ENCODE measurements around the gene PNPO. TPM values are rescaled to one million over a fixed set of nuclear protein-coding genes. Genes with fewer than 3 reads are reported as not detected.

Gene PNPO
- total and polyA plus RNA-seq, 7 donors, result 9.6 to 16.5 (median 14.3) TPM

DNA sequence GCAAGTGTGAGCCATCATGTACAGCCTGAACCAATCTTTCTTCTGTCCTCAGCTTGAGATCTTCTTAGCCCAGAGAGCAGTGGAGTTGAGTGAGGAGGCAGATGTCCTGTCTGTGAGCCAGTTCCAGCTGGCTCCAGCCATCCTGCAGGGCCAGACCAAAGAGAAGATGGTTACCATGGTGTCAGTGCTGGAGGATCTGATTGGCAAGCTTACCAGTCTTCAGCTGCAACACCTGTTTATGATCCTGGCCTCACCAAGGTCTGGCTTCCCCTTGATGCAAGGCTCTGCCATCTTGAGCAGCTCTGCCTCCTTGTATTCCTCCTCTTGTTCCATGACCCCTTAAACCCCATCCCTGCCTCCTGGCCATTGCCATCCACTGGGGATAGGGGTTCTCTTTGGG is 39.2 kb downstream of the PNPO start:
- H3K9me3 ChIP-seq, result no peaks in the 10 kb centered on the region
- TF ChIP-seq EP300 (IDR thresholded peaks at IDR 0.05) (no peak), CTCF (IDR thresholded peaks at IDR 0.05) (no peak), POLR2AphosphoS5 (IDR thresholded peaks at IDR 0.05) (no peak), POLR2A (IDR thresholded peaks at IDR 0.05) (no peak)
- H3K4me3 ChIP-seq, result no peak overlapping the region
- no peak overlapping the region for H3K27ac ChIP-seq
- H3K36me3 ChIP-seq, result peaks cover 0 to 83% (median 35%) of the 10 kb centered on the region in 4 donors
- intact Hi-C loops (cut with DNase I), result no loop called here
- H3K4me1 ChIP-seq, result no peaks in the 10 kb centered on the region
- no peaks in the 10 kb centered on the region for H3K27me3 ChIP-seq
- no peak for DNase-seq

DNA sequence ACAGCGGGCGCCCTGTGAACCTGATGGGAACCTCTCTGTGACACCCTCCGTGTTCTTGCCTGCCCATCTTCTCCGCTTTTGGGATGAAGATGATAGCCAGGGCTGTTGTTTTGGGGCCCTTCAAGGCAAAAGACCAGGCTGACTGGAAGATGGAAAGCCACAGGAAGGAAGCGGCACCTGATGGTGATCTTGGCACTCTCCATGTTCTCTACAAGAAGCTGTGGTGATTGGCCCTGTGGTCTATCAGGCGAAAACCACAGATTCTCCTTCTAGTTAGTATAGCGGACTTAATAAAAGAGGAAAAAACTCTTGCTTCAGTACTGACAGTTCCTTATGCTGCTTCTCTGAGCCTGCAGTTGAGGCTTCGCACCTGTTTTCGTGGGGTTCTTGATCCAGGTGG is 40.1 kb downstream of the PNPO start:
- DNase-seq, result no peak
- Histone ChIP-seq H3K27me3 (no peaks in the 10 kb centered on the region), H3K9me3 (no peaks in the 10 kb centered on the region), H3K4me1 (no peaks in the 10 kb centered on the region), H3K4me3 (no peak overlapping the region), H3K36me3 (peaks cover 0 to 74% (median 29%) of the 10 kb centered on the region in 4 donors), H3K27ac (no peak overlapping the region)
- 71 to 93% methylated on average over 9 of the region's 9 CpGs for WGBS, 2 donors
- intact Hi-C loops (cut with DNase I), result no loop called here
- no peak for TF ChIP-seq POLR2A (IDR thresholded peaks at IDR 0.05)
- TF ChIP-seq POLR2AphosphoS5 (IDR thresholded peaks at IDR 0.05), result no peak
- no peak for TF ChIP-seq CTCF (IDR thresholded peaks at IDR 0.05)
- no peak for TF ChIP-seq EP300 (IDR thresholded peaks at IDR 0.05)

DNA sequence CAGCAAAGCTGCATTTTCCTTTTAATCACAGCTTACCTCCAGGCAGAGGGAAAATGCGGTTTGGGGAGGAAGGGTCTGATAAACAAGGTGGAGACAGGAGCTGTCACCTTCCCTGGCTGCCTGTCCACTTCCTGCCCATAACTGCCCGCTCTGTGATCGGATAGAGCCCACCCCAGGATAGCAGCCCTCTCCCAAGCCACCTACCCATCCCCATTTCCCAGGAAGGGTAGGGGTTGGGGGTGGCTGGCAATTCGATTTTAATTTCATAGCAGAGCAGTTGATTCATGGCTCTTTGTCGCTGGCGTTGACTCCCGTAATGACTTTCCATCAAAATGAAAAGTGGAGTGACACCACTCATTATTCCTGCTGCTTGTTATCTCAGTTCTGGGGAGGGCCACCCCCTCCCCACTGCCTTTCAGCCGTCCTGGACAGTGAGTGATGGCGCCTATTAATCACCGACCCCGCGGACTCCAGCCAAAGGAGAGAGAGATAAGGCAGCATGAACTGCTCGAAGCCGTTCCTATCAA is 40.8 kb downstream of the PNPO start:
- Histone ChIP-seq H3K36me3 (peaks cover 0 to 67% (median 26%) of the 10 kb centered on the region in 4 donors), H3K27ac (no peak overlapping the region), H3K9me3 (no peaks in the 10 kb centered on the region), H3K27me3 (no peaks in the 10 kb centered on the region), H3K4me1 (peaks cover 0 to 3% (median 2%) of the 10 kb centered on the region in 4 donors), H3K4me3 (no peak overlapping the region)
- 84 to 86% methylated on average over 14 of the region's 14 CpGs for WGBS, 2 donors
- DNase-seq, result no peak
- intact Hi-C loops (cut with DNase I), result no loop called here
- TF ChIP-seq CTCF (IDR thresholded peaks at IDR 0.05) (no peak), EP300 (IDR thresholded peaks at IDR 0.05) (no peak), POLR2A (IDR thresholded peaks at IDR 0.05) (no peak), POLR2AphosphoS5 (IDR thresholded peaks at IDR 0.05) (no peak)

DNA sequence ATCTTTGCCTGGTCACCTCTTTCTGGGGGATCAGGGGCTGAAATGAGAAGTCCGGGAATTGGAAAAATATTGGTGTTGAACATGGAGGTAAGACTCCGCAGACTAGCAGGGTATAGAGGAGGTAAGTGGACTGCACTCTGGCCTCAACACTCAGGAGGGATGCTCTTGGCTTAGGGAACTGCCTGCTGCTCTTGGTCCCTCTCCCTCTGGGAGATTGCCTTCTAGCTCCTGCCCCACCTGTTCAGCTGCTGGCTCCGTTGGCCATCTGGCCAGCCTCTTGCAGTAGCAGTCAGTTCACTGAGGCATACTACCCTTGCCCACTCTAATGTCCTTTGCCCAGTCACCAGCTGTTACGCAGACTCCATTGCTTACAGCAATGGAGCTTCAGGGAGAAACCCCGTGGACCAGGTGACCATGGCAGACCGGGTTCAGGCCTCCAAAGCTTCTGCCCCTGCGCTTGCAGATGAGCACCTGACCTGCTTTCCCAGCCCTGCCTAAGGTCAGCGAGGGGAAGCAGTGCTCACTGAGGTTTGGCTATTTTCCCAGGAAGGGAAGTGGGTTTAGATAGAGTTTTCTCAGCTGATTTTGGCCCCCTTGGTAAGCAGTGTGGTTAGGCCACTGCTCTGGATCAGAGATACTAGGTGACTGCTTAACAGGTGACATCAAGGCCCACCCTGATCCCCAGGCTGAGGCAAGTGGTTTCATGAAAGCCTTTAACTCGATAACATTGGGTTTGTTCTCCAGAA is 41.4 kb downstream of the PNPO start:
- Histone ChIP-seq H3K4me1 (peaks cover 0 to 10% (median 9%) of the 10 kb centered on the region in 4 donors), H3K27ac (no peak overlapping the region)

GRCh38 chr17:47983492-47984223 is 42.3 kb downstream of the PNPO start:
- H3K4me1 ChIP-seq, result peaks cover 0 to 13% (median 12%) of the 10 kb centered on the region in 4 donors
- DNase-seq, result no peak
- H3K27me3 ChIP-seq, result no peaks in the 10 kb centered on the region
- H3K27ac ChIP-seq, result no peak overlapping the region
- no peak overlapping the region for H3K4me3 ChIP-seq
- TF ChIP-seq POLR2AphosphoS5 (IDR thresholded peaks at IDR 0.05) (no peak), EP300 (IDR thresholded peaks at IDR 0.05) (no peak), CTCF (IDR thresholded peaks at IDR 0.05) (no peak)
- intact Hi-C loops (cut with DNase I), result no loop called here
- peaks cover 0 to 52% (median 20%) of the 10 kb centered on the region in 4 donors for H3K36me3 ChIP-seq
- H3K9me3 ChIP-seq, result no peaks in the 10 kb centered on the region
- 82 to 86% methylated on average over 11 of the region's 11 CpGs for WGBS, 2 donors

More for the DNA sequence above, 41.4 kb downstream of the PNPO start:
- Histone ChIP-seq H3K4me3 (no peak overlapping the region), H3K9me3 (no peaks in the 10 kb centered on the region), H3K36me3 (peaks cover 0 to 61% (median 21%) of the 10 kb centered on the region in 4 donors), H3K27me3 (no peaks in the 10 kb centered on the region)
- intact Hi-C loops (cut with DNase I), result no loop called here
- 80 to 89% methylated on average over 9 of the region's 9 CpGs for WGBS, 2 donors
- no peak for DNase-seq
- TF ChIP-seq POLR2AphosphoS5 (IDR thresholded peaks at IDR 0.05), result no peak

Measured in sigmoid colon (tissue), 7 donors.